T-cell (primary cell): ENCODE results near the gene ITFG2. TPM values are rescaled to one million over a fixed set of nuclear protein-coding genes. Genes with fewer than 3 reads are reported as not detected.
A peak's percentile ranks its signal among the peaks of the same experiment; 100 is the strongest.

Experiments used
- ATAC-seq, 4 experiments: fragments of 200-7000 bp in 3 of 4; fragments of 150-1000 bp in 1 of 4; cut with Tn5 transposase; replicated peaks in 1 of 4; 1 replicate in 3 of 4; 2 replicates in 1 of 4; pipeline ENCODE4 v1.10.0; 2021; ENCODE audit warnings: moderate library complexity in 3 of 4, mild to moderate bottlenecking in 2 of 4, moderate number of reproducible peaks in 1 of 4
- CTCF ChIA-PET, 2 donors: fragments of 300-600 bp; sonication (Branson Sonifier 250); formaldehyde crosslinking; loops; one replicate each; lab custom pipeline; 2022; ENCODE audit warnings: antibody characterized with exemption in 2 of 2; lab: Charles Lee
- POLR2A ChIA-PET, 2 donors: fragments of 300-600 bp; sonication (Branson Sonifier 250); formaldehyde crosslinking; loops; one replicate each; lab custom pipeline; 2022; ENCODE audit warnings: antibody characterized with exemption in 2 of 2; lab: Charles Lee
- DNase-seq, 35 experiments: peaks; one replicate each; pipeline versions ENCODE4 v3.0.0 to v3.0.0-alpha.2; 2013 to 2023
- H3K27ac ChIP-seq: one replicate; pipeline ENCODE4 v1.5.1; 2013; ENCODE audit warnings: low read length
- H3K27me3 ChIP-seq, 2 experiments: replicated peaks in 1 of 2; 1 replicate in 1 of 2; 2 replicates in 1 of 2; pipeline versions ENCODE4 v1.6.1 to v1.7.0; 2013; ENCODE audit warnings: low read length in 1 of 2, mixed read lengths in 1 of 2; ENCODE audit not compliant: control insufficient read depth in 2 of 2, insufficient read depth in 2 of 2; ENCODE audit errors: extremely low read depth in 1 of 2
- H3K36me3 ChIP-seq, 2 donors: 1 replicate in 1 of 2; 2 replicates in 1 of 2; pipeline versions ENCODE4 v1.6.1 to v1.7.0; 2013; ENCODE audit warnings: low read length in 1 of 2; ENCODE audit not compliant: control insufficient read depth in 2 of 2, insufficient read depth in 1 of 2; ENCODE audit errors: extremely low read depth in 1 of 2
- H3K4me1 ChIP-seq, 2 experiments: 1 replicate in 1 of 2; 2 replicates in 1 of 2; pipeline versions ENCODE4 v1.6.1 to v1.7.0; 2013; ENCODE audit warnings: low read length in 2 of 2, mixed read lengths in 1 of 2; ENCODE audit not compliant: insufficient read depth in 2 of 2, control insufficient read depth in 1 of 2; ENCODE audit errors: extremely low read depth in 1 of 2
- H3K4me3 ChIP-seq, 2 donors: 1 replicate in 1 of 2; 2 replicates in 1 of 2; pipeline versions ENCODE4 v1.5.1 to v1.7.0; 2013; ENCODE audit warnings: mild to moderate bottlenecking in 2 of 2, low read length in 1 of 2, moderate library complexity in 1 of 2; ENCODE audit not compliant: control insufficient read depth in 1 of 2; ENCODE audit errors: extremely low read depth in 1 of 2
- H3K9me3 ChIP-seq: 2 replicates; pipeline ENCODE4 v1.7.0; 2013
- H3K27ac Mint-ChIP-seq, 2 donors: one replicate each; pipeline ENCODE4 v1.8.0; 2020 to 2021; ENCODE audit warnings: mild to moderate bottlenecking in 2 of 2, mixed read lengths in 2 of 2
- H3K27me3 Mint-ChIP-seq, 2 donors: one replicate each; pipeline ENCODE4 v1.8.0; 2021 to 2022; ENCODE audit warnings: mixed read lengths in 2 of 2
- H3K36me3 Mint-ChIP-seq: one replicate; pipeline ENCODE4 v1.8.0; 2021; ENCODE audit warnings: mixed read lengths
- H3K4me1 Mint-ChIP-seq, 3 donors: one replicate each; pipeline ENCODE4 v1.8.0; 2020 to 2022; ENCODE audit warnings: mixed read lengths in 3 of 3, mild to moderate bottlenecking in 1 of 3
- H3K4me3 Mint-ChIP-seq, 3 donors: one replicate each; pipeline ENCODE4 v1.8.0; 2020 to 2022; ENCODE audit warnings: mild to moderate bottlenecking in 3 of 3, mixed read lengths in 3 of 3, moderate library complexity in 3 of 3
- H3K9me3 Mint-ChIP-seq, 3 donors: one replicate each; pipeline ENCODE4 v1.8.0; 2020 to 2022; ENCODE audit warnings: mixed read lengths in 3 of 3
- WGBS: methylation state at CpG from one replicate; pipeline ENCODE4 v1.1.5; 2013; ENCODE audit warnings: missing lambda C conversion rate; ENCODE audit not compliant: insufficient coverage; 5-methylcytosine and 5-hydroxymethylcytosine counted together
- total RNA-seq, 35 experiments: library from RNA in 6 of 35; stranded (reverse) in 6 of 35; fragments of 120-200 nt in 1 of 35; gene quantifications; one replicate each; pipeline versions ENCODE4 v1.2.1 to v1.2.4 and lab custom pipeline; 2013 to 2026

Gene ITFG2
- total RNA-seq, 5 donors from 2014 or later (not counting 1 experiment from before 2014, with no cell fraction given) = 84.5 to 111 (median 93.4) TPM

DNA sequence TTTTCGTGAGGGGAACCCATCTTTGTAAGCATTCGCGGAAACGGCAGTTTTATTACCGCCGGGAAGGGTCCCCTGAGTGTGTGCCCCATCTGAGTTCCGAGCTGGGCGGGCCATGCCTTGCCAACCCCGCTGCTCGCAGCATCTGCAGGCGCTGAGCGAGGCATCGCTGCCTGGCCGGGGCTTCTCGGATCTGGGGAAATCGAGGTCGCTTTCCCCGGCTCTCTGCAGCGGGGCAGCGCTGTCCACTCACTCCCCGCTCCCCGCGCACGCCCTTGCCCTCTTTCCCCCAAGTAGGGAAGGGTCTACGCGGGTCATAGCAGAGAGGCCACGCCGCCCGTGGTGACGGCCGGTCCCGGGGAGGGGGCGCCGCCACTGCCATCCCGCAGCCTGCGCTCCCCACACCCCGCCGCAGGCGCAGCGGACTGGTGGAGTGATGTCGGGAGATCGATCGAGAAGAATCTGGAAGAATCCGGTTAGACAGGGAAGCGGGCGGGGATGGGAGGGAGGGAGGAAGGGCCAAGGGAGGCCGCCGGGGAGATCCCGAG is 18.2 kb upstream of the ITFG2 start:
- Histone ChIP-seq H3K9me3 (no peaks in the 10 kb centered on the region), H3K27ac (peak overlapping the region; percentile 35), H3K4me1 (peaks cover 4 to 29% of the 10 kb centered on the region in 2 experiments), H3K27me3 (no peaks in the 10 kb centered on the region), H3K36me3 (peaks cover 4 to 19% of the 10 kb centered on the region in 2 donors), H3K4me3 (peak overlapping the region; percentile 65 to 67)
- ChIA-PET POLR2A (interaction anchor here in 1 of 2 donors (0.5 to 0.7 kb wide), 3 partner anchors 17 to 98 kb away, joined by 3 to 7 read pairs (median 4); no protein-coding TSS in a partner anchor), CTCF (interaction anchor here in 1 of 2 donors (0.8 to 1.0 kb wide), 2 partner anchors 10 to 103 kb away, joined by 3 to 4 read pairs; no protein-coding TSS in a partner anchor)
- Mint-ChIP-seq H3K36me3 (peaks cover 14% of the 10 kb centered on the region), H3K27ac (no peak overlapping the region), H3K4me1 (peaks cover 18 to 28% (median 25%) of the 10 kb centered on the region in 3 donors), H3K9me3 (no peaks in the 10 kb centered on the region), H3K27me3 (no peaks in the 10 kb centered on the region), H3K4me3 (peak overlapping the region; percentile 76 to 83 (median 82))
- WGBS = 8% methylated on average over 35 of the region's 49 CpGs
- ATAC-seq (peak; percentile 1 to 17 (median 4)), DNase-seq (peak in 12 of 35 experiments; percentile 8 to 30 (median 15))

GRCh38 chr12:2794736-2795289 is 17.7 kb upstream of the ITFG2 start, which contains the start of gene FKBP4:
Gene FKBP4 (plus strand): TSS chr12:2794970. CDS start chr12:2795140, 170 bp downstream.
- POLR2A ChIA-PET = interaction anchor here in 1 of 2 donors (0.5 to 0.7 kb wide), 3 partner anchors 17 to 98 kb away, joined by 3 to 7 read pairs (median 4); no protein-coding TSS in a partner anchor
- H3K4me3 Mint-ChIP-seq = peak within 1 kb of the TSS; percentile 84 to 95 (median 89)
- peaks cover 20% of the 10 kb centered on the region for H3K36me3 Mint-ChIP-seq
- peak within 1 kb of the TSS in 1 of 2 donors; percentile 78 for H3K27ac Mint-ChIP-seq
- H3K9me3 ChIP-seq = no peaks in the 10 kb centered on the region
- peak within 1 kb of the TSS; percentile 35 for H3K27ac ChIP-seq
- peak; percentile 72 to 93 (median 82) for DNase-seq
- no peaks in the 10 kb centered on the region for H3K27me3 Mint-ChIP-seq
- H3K36me3 ChIP-seq = peaks cover 4 to 25% of the 10 kb centered on the region in 2 donors
- CTCF ChIA-PET = interaction anchor here (0.8 to 1.7 kb wide), 3 partner anchors 10 to 104 kb away, joined by 3 to 4 read pairs (median 4); no protein-coding TSS in a partner anchor
- no peaks in the 10 kb centered on the region for H3K27me3 ChIP-seq
- peaks cover 4 to 29% of the 10 kb centered on the region in 2 experiments for H3K4me1 ChIP-seq
- H3K4me1 Mint-ChIP-seq = peaks cover 18 to 28% (median 25%) of the 10 kb centered on the region in 3 donors
- H3K4me3 ChIP-seq = peak within 1 kb of the TSS; percentile 77 to 79
- under 1% methylated on average over 63 of the region's 63 CpGs for WGBS
- H3K9me3 Mint-ChIP-seq = no peaks in the 10 kb centered on the region
- ATAC-seq = peak; percentile 87 to 89 (median 88)

DNA sequence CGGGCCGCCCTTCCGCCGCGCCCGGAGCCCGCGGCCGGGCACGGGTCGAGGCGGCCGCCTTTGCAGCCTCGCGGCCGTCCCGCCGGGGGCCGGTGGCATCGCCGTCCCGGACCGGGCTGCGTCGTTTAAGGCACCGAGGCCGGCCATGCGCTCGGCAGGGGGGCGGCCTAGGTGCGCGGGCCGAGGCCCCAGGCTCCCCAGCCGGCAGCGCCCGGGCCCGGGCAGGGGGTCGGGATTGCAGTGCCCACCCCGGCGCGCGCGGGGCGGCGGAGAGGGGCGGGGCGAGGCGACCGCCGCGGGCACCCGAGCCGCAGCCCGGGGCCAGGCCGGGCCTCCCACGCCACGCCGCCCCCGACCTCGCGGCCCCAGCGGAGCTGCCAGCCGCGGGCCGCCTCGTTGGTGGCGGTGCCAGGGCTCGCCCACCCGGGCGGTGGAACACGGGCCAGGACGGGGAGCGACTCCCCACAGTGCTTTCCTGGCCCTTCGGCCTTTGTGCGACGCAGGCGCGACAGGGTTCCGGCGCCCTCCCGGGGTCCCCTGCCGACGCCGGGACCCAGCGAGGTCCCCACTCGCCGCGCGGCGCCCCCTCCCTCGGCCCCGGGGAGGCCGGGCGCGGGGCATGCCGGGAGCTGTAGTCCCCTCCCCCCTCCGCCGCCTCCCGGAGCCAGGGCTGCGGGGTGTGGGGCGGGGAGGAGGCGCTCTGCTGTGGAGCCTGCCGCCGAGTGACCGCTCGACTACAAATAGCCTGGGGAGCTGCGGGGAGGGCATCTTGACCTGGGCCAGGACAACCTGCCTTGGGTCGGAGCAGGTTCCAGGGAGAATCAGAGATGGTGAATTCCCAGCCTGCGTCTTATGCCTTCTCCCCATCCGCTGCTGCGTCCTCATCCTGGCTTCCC is 16.9 kb upstream of the ITFG2 start:
- WGBS = under 1% methylated on average over 96 of the region's 111 CpGs
- Mint-ChIP-seq H3K27me3 (no peaks in the 10 kb centered on the region), H3K27ac (peak overlapping the region; percentile 77 to 78), H3K9me3 (no peaks in the 10 kb centered on the region), H3K4me3 (peak overlapping the region; percentile 84 to 95 (median 89)), H3K36me3 (peaks cover 24% of the 10 kb centered on the region), H3K4me1 (peaks cover 18 to 28% (median 25%) of the 10 kb centered on the region in 3 donors)
- peak; percentile 70 to 79 (median 72) for ATAC-seq
- H3K4me3 ChIP-seq = peak overlapping the region; percentile 77 to 79
- peaks cover 4 to 32% of the 10 kb centered on the region in 2 donors for H3K36me3 ChIP-seq
- no peaks in the 10 kb centered on the region for H3K9me3 ChIP-seq
- ChIA-PET CTCF (interaction anchor here (1.0 to 1.7 kb wide), 3 partner anchors 11 to 113 kb away, joined by 3 to 4 read pairs (median 3); no protein-coding TSS in a partner anchor), POLR2A (no interaction called here)
- DNase-seq = peak; percentile 16 to 80 (median 57)
- H3K27ac ChIP-seq = peak overlapping the region; percentile 32
- H3K4me1 ChIP-seq = peaks cover 4 to 29% of the 10 kb centered on the region in 2 experiments
- H3K27me3 ChIP-seq = no peaks in the 10 kb centered on the region

DNA sequence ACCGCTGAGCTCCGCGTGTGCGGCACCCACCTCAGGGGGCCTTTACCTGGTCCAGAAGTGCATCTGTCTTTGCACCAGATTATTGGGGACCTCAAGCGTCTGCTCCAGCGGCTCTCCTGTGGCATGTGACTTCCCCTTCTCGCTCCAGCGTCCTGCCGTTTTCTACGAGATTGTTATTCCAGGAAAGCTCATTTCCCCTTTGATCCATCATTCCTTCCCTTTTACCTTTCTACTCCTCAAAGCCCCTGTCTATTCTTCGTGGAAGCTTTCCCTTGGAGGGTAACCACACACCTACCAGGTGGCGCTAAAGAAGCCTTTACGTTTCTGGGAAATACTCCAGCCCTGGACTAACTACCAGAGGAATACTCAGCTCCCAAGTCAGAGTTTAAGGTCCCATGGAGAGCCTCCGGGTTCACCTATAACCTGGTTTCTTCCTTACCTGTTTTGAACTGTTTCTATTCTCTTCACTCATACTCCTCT is 16.2 kb upstream of the ITFG2 start:
- Mint-ChIP-seq H3K9me3 (no peaks in the 10 kb centered on the region), H3K4me3 (peak overlapping the region; percentile 84 to 95 (median 89)), H3K36me3 (peaks cover 29% of the 10 kb centered on the region), H3K27me3 (no peaks in the 10 kb centered on the region), H3K4me1 (peaks cover 18 to 28% (median 25%) of the 10 kb centered on the region in 3 donors), H3K27ac (peak overlapping the region; percentile 77 to 78)
- H3K27me3 ChIP-seq = no peaks in the 10 kb centered on the region
- DNase-seq (no peak), ATAC-seq (no peak)
- 6% methylated on average over 11 of the region's 14 CpGs for WGBS
- peak overlapping the region; percentile 32 for H3K27ac ChIP-seq
- peaks cover 4 to 39% of the 10 kb centered on the region in 2 donors for H3K36me3 ChIP-seq
- H3K4me1 ChIP-seq = peaks cover 4 to 29% of the 10 kb centered on the region in 2 experiments
- no peaks in the 10 kb centered on the region for H3K9me3 ChIP-seq
- POLR2A ChIA-PET = no interaction called here
- H3K4me3 ChIP-seq = peak overlapping the region; percentile 77 to 79
- CTCF ChIA-PET = interaction anchor here (0.6 to 1.7 kb wide), 4 partner anchors 12 to 302 kb away, joined by 3 to 4 read pairs (median 3); no protein-coding TSS in a partner anchor

DNA sequence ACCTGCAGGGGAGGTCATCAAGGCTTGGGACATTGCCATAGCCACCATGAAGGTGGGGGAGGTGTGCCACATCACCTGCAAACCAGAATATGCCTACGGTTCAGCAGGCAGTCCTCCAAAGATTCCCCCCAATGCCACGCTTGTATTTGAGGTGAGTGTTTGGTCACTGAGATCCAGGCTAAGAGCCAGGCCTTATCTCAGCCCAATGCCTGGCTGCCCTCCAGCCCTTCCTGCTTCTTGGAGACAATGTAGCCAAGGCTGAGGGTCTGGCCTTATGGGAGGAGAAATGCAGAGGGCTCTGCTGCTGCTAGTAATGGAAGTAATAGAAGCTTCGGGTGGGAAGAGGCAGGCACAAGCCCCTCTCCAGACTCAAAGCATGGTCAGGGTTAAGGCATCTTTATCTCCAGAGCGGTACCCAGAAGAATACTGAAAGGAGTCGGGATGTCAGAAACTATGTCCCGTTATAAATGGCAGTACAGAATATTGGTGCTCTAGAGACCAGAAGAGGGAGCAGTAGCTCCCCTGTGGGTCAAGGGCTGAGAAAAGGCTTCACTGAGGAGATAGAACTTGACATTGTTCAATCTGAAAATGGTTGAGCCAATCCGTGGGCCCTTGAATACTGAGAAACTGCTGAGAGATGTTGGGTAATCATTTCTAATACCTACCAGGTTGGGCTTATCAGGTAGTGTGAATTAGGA is 14.6 kb upstream of the ITFG2 start:
- peaks cover 4 to 29% of the 10 kb centered on the region in 2 experiments for H3K4me1 ChIP-seq
- Mint-ChIP-seq H3K9me3 (no peaks in the 10 kb centered on the region), H3K36me3 (peaks cover 35% of the 10 kb centered on the region), H3K4me1 (peaks cover 18 to 27% (median 25%) of the 10 kb centered on the region in 3 donors), H3K27me3 (no peaks in the 10 kb centered on the region), H3K4me3 (peak overlapping the region; percentile 84 to 95 (median 89)), H3K27ac (peak overlapping the region in 1 of 2 donors; percentile 58)
- ATAC-seq = no peak
- no peaks in the 10 kb centered on the region for H3K27me3 ChIP-seq
- no peaks in the 10 kb centered on the region for H3K9me3 ChIP-seq
- peaks cover 7 to 54% of the 10 kb centered on the region in 2 donors for H3K36me3 ChIP-seq
- POLR2A ChIA-PET = no interaction called here
- no peak overlapping the region for H3K4me3 ChIP-seq
- 90% methylated on average over 3 of the region's 7 CpGs for WGBS
- H3K27ac ChIP-seq = no peak overlapping the region
- CTCF ChIA-PET = no interaction called here
- DNase-seq = no peak
